Prostate gland (tissue), 2 donors: ENCODE data around the gene RDH14.

Experiments used
- CTCF ChIP-seq, 4 experiments: fragments of 200-600 bp in 2 of 4; fragments of 450-650 bp in 2 of 4; sonication (generic) in 2 of 4; IDR thresholded peaks; 1 replicate in 3 of 4; 2 replicates in 1 of 4; pipeline ENCODE4 v1.5.1; 2016 to 2019; ENCODE audit warnings: antibody characterized with exemption in 4 of 4, mild to moderate bottlenecking in 2 of 4, moderate library complexity in 2 of 4
- POLR2A ChIP-seq: fragments of 450-650 bp; IDR thresholded peaks from one replicate; pipeline ENCODE4 v1.6.1; 2016; ENCODE audit warnings: antibody characterized with exemption, mild to moderate bottlenecking
- POLR2AphosphoS5 ChIP-seq: sonication (generic); formaldehyde crosslinking; IDR thresholded peaks from one replicate; pipeline ENCODE4 v1.6.1; 2017; ENCODE audit warnings: antibody characterized with exemption

- TF ChIP-seq POLR2A, result no peak
- no peak for TF ChIP-seq CTCF (IDR thresholded peaks at IDR 0.05)
- no peak for TF ChIP-seq POLR2AphosphoS5
Measured at GRCh38 chr2:18525236-18525635, 35.2 kb downstream of the RDH14 start.
